Neural cell (in vitro differentiated cells): ENCODE results near the gene PCED1B. TPM values are rescaled to one million over a fixed set of nuclear protein-coding genes. Genes with fewer than 3 reads are reported as not detected.

Source experiments
- H2AFZ ChIP-seq: fragments of 200-600, 300-800 bp; sonication (generic), shearing (Covaris generic); 2 replicates; pipeline ENCODE4 v1.6.0; 2014; ENCODE audit warnings: low read depth, mild to moderate bottlenecking, antibody characterized with exemption, low read length, moderate library complexity
- H3F3A ChIP-seq: fragments of 200-600 bp; shearing (Covaris generic); 2 replicates; pipeline ENCODE4 v1.6.1; 2016; ENCODE audit warnings: mild to moderate bottlenecking, moderate library complexity, mixed read lengths, antibody characterized with exemption, low read length; ENCODE audit not compliant: insufficient read depth, poor library complexity, severe bottlenecking
- H3K27ac ChIP-seq: fragments of 200-600, 300-800 bp; sonication (generic), shearing (Covaris generic); 2 replicates; pipeline ENCODE4 v1.5.1; 2014; ENCODE audit warnings: mild to moderate bottlenecking, low read length, moderate library complexity
- H3K27me3 ChIP-seq: fragments of 300-800, 200-600 bp; sonication (generic), shearing (Covaris generic); 2 replicates; pipeline ENCODE4 v1.6.0; 2014; ENCODE audit warnings: mild to moderate bottlenecking, low read depth, low read length, moderate library complexity; ENCODE audit not compliant: insufficient read depth
- H3K36me3 ChIP-seq: fragments of 300-800, 200-600 bp; sonication (generic), shearing (Covaris generic); 2 replicates; pipeline ENCODE4 v1.5.1; 2014; ENCODE audit warnings: mild to moderate bottlenecking, antibody characterized with exemption, low read length, moderate library complexity; ENCODE audit not compliant: insufficient read depth
- H3K4me2 ChIP-seq: fragments of 300-800, 200-600 bp; sonication (generic), shearing (Covaris generic); 2 replicates; pipeline ENCODE4 v1.6.0; 2014; ENCODE audit warnings: mild to moderate bottlenecking, low read length
- H3K4me3 ChIP-seq: fragments of 300-800, 200-600 bp; sonication (generic), shearing (Covaris generic); 2 replicates; pipeline ENCODE4 v1.5.1; 2014; ENCODE audit warnings: mild to moderate bottlenecking, low read length, moderate library complexity
- H3K79me2 ChIP-seq: fragments of 200-600 bp; shearing (Covaris generic); replicated peaks from 2 replicates; pipeline ENCODE4 v1.6.0; 2014; ENCODE audit warnings: mild to moderate bottlenecking, low read length, moderate library complexity; ENCODE audit not compliant: insufficient read depth
- H3K9ac ChIP-seq: fragments of 300-800, 200-600 bp; sonication (generic), shearing (Covaris generic); 2 replicates; pipeline ENCODE4 v1.6.1; 2016; ENCODE audit warnings: mild to moderate bottlenecking, low read length, mixed read lengths
- H3K9me2 ChIP-seq: fragments of 200-600 bp; shearing (Covaris generic); 2 replicates; pipeline ENCODE4 v1.6.1; 2016; ENCODE audit warnings: mild to moderate bottlenecking, low read length, mixed read lengths; ENCODE audit not compliant: insufficient read depth
- H3K9me3 ChIP-seq: fragments of 200-600, 300-800 bp; sonication (generic), shearing (Covaris generic); 2 replicates; pipeline ENCODE4 v1.6.1; 2016; ENCODE audit warnings: mild to moderate bottlenecking, mixed run types, low read length, moderate library complexity, mixed read lengths
- H4K20me1 ChIP-seq: fragments of 200-600 bp; shearing (Covaris generic); 2 replicates; pipeline ENCODE4 v1.6.1; 2016; ENCODE audit warnings: mild to moderate bottlenecking, mixed run types; ENCODE audit not compliant: insufficient read depth
- CTCF ChIP-seq: fragments of 450-650 bp; IDR thresholded peaks from 2 replicates; pipeline ENCODE4 v1.5.1; 2014; ENCODE audit warnings: antibody characterized with exemption, mild to moderate bottlenecking, moderate library complexity; ENCODE audit not compliant: poor library complexity, severe bottlenecking
- EP300 ChIP-seq: fragments of 450-650 bp; conservative IDR thresholded peaks from 2 replicates; pipeline ENCODE4 v1.6.1; 2014; ENCODE audit warnings: antibody characterized with exemption, mild to moderate bottlenecking, moderate library complexity; ENCODE audit not compliant: poor library complexity, severe bottlenecking
- EZH2 ChIP-seq: fragments of 200-600, 300-800 bp; shearing (Covaris generic), sonication (generic); IDR thresholded peaks from 2 replicates; pipeline ENCODE4 v1.6.1; 2014; ENCODE audit warnings: antibody characterized with exemption, low read length, borderline replicate concordance, mild to moderate bottlenecking; ENCODE audit not compliant: insufficient read depth, poor library complexity, severe bottlenecking
- MXI1 ChIP-seq: fragments of 450-650 bp; conservative IDR thresholded peaks from 2 replicates; pipeline ENCODE4 v1.6.1; 2014; ENCODE audit warnings: antibody characterized with exemption, mild to moderate bottlenecking; ENCODE audit not compliant: poor library complexity, severe bottlenecking
- POLR2AphosphoS5 ChIP-seq: IDR thresholded peaks from 2 replicates; pipeline ENCODE4 v1.6.1; 2012
- RAD21 ChIP-seq: fragments of 450-650 bp; conservative IDR thresholded peaks from 2 replicates; pipeline ENCODE4 v1.6.1; 2014; ENCODE audit warnings: antibody characterized with exemption, mild to moderate bottlenecking, moderate library complexity
- REST ChIP-seq: IDR thresholded peaks from 2 replicates; pipeline ENCODE4 v1.6.1; 2012; ENCODE audit warnings: borderline replicate concordance
- SMC3 ChIP-seq: fragments of 450-650 bp; conservative IDR thresholded peaks from 2 replicates; pipeline ENCODE4 v1.6.1; 2014; ENCODE audit warnings: antibody characterized with exemption, mild to moderate bottlenecking, moderate library complexity; ENCODE audit not compliant: poor library complexity
- TAF1 ChIP-seq: IDR thresholded peaks from 2 replicates; pipeline ENCODE4 v1.6.1; 2012; ENCODE audit warnings: low read depth
- polyA plus RNA-seq: library from polyadenylated mRNA; depleted of rRNA; stranded (reverse); fragments of >200 nt; gene quantifications from 2 replicates; pipeline ENCODE4 v1.2.3, GENCODE V29; 2014

Gene PCED1B
- polyA plus RNA-seq, 1 donor from 2014 or later = not detected

GRCh38 chr12:47102406-47102805 is 23.0 kb downstream of the PCED1B start:
- H3K36me3 ChIP-seq = no peaks in the 10 kb centered on the region
- no peaks in the 10 kb centered on the region for H3K79me2 ChIP-seq
- no peak overlapping the region for H3K4me2 ChIP-seq
- no peak overlapping the region for H3K9ac ChIP-seq
- no peaks in the 10 kb centered on the region for H4K20me1 ChIP-seq
- no peaks in the 10 kb centered on the region for H3K9me3 ChIP-seq
- no peak overlapping the region for H2AFZ ChIP-seq
- H3K27ac ChIP-seq = no peak overlapping the region
- no peak overlapping the region for H3K4me3 ChIP-seq
- H3K9me2 ChIP-seq = no peaks in the 10 kb centered on the region
- TF ChIP-seq RAD21 = no peak
- no peak for TF ChIP-seq SMC3
- no peak for TF ChIP-seq MXI1
- TF ChIP-seq TAF1 = no peak
- TF ChIP-seq EZH2 = no peak
- TF ChIP-seq POLR2AphosphoS5 = no peak
- TF ChIP-seq REST = no peak
- TF ChIP-seq EP300 = no peak
- TF ChIP-seq CTCF = no peak
- H3F3A ChIP-seq = no peaks in the 10 kb centered on the region
- H3K27me3 ChIP-seq = no peaks in the 10 kb centered on the region

- Histone ChIP-seq H3K79me2 (no peaks in the 10 kb centered on the region), H2AFZ (no peak overlapping the region), H3K4me2 (no peak overlapping the region), H3K9ac (no peak overlapping the region), H3K9me3 (no peaks in the 10 kb centered on the region), H3K4me3 (no peak overlapping the region), H4K20me1 (no peaks in the 10 kb centered on the region), H3F3A (no peaks in the 10 kb centered on the region), H3K9me2 (no peaks in the 10 kb centered on the region), H3K27me3 (no peaks in the 10 kb centered on the region), H3K36me3 (no peaks in the 10 kb centered on the region), H3K27ac (no peak overlapping the region)
- no peak for TF ChIP-seq TAF1
- TF ChIP-seq REST = no peak
- no peak for TF ChIP-seq RAD21
- TF ChIP-seq SMC3 = no peak
- no peak for TF ChIP-seq POLR2AphosphoS5
- TF ChIP-seq EP300 = no peak
- no peak for TF ChIP-seq CTCF
- no peak for TF ChIP-seq MXI1
- TF ChIP-seq EZH2 = no peak
These were observed 23.6 kb downstream of the PCED1B start for GRCh38 chr12:47102845-47103651.
